WTC11 (cell line): ENCODE measurements around the gene SMYD5. TPM values are rescaled to one million over a fixed set of nuclear protein-coding genes. Genes with fewer than 3 reads are reported as not detected.

Experiments used
- ATAC-seq: fragments of 200-7000 bp; cut with Tn5 transposase; 2 replicates; pipeline ENCODE4 v1.10.0; 2021; ENCODE audit warnings: mild to moderate bottlenecking, moderate library complexity
- CTCF ChIA-PET: fragments of 300-600 bp; sonication (Branson Sonifier 250); formaldehyde crosslinking; loops from one replicate; lab custom pipeline; 2021; ENCODE audit warnings: antibody characterized with exemption; lab: Charles Lee
- POLR2A ChIA-PET: fragments of 350-600 bp; sonication (Branson Sonifier 250); formaldehyde crosslinking; loops from one replicate; lab custom pipeline; 2021; ENCODE audit warnings: antibody characterized with exemption; lab: Charles Lee
- DNase-seq: peaks from one replicate; pipeline ENCODE4 v3.0.0; 2021; ENCODE audit warnings: low spot score
- H3K27ac Mint-ChIP-seq: 2 replicates; pipeline ENCODE4 v1.8.0; 2021; ENCODE audit warnings: mixed read lengths
- H3K27me3 Mint-ChIP-seq: 2 replicates; pipeline ENCODE4 v1.8.0; 2021; ENCODE audit warnings: low read depth, mild to moderate bottlenecking, moderate library complexity, mixed read lengths
- H3K36me3 Mint-ChIP-seq: 2 replicates; pipeline ENCODE4 v1.8.0; 2021; ENCODE audit warnings: mixed read lengths
- H3K4me1 Mint-ChIP-seq: 2 replicates; pipeline ENCODE4 v1.8.0; 2022; ENCODE audit warnings: mixed read lengths
- H3K4me3 Mint-ChIP-seq: 2 replicates; pipeline ENCODE4 v1.8.0; 2021; ENCODE audit warnings: mild to moderate bottlenecking, moderate library complexity, mixed read lengths
- H3K9me3 Mint-ChIP-seq: 2 replicates; pipeline ENCODE4 v1.8.0; 2021; ENCODE audit warnings: mixed read lengths
- ETV6 ChIP-seq: sonication (generic); formaldehyde crosslinking; IDR thresholded peaks from 2 replicates; pipeline ENCODE4 v1.8.1; 2022; ENCODE audit warnings: mild to moderate bottlenecking, missing genetic modification reagents
- FOXK1 ChIP-seq: sonication (generic); formaldehyde crosslinking; IDR thresholded peaks from 2 replicates; pipeline ENCODE4 v1.8.0; 2022; ENCODE audit warnings: mild to moderate bottlenecking, moderate library complexity, missing genetic modification reagents
- FOXP1 ChIP-seq: sonication (generic); formaldehyde crosslinking; IDR thresholded peaks from 2 replicates; pipeline ENCODE4 v1.8.0; 2022; ENCODE audit warnings: missing genetic modification reagents, mild to moderate bottlenecking, moderate library complexity, borderline replicate concordance
- GTF2I ChIP-seq: fragments of 250-450 bp; sonication (Bioruptor Pico); conservative IDR thresholded peaks from 2 replicates; pipeline ENCODE4 v1.4.0; 2021; ENCODE audit warnings: mild to moderate bottlenecking
- NFATC4 ChIP-seq: fragments of 250-450 bp; sonication (Bioruptor Pico); IDR thresholded peaks from 2 replicates; pipeline ENCODE4 v1.9.0; 2021; ENCODE audit warnings: mild to moderate bottlenecking
- NFYB ChIP-seq: sonication (generic); formaldehyde crosslinking; conservative IDR thresholded peaks from 2 replicates; pipeline ENCODE4 v1.8.0; 2022; ENCODE audit warnings: low read depth, missing genetic modification reagents
- NR3C1 ChIP-seq: sonication (generic); formaldehyde crosslinking; conservative IDR thresholded peaks from 2 replicates; pipeline ENCODE4 v1.8.1; 2023; ENCODE audit warnings: low read depth, mild to moderate bottlenecking, missing genetic modification reagents
- OVOL2 ChIP-seq: fragments of 250-450 bp; sonication (Bioruptor Pico); IDR thresholded peaks from 2 replicates; pipeline ENCODE4 v1.9.0; 2021; ENCODE audit warnings: mild to moderate bottlenecking, borderline replicate concordance
- PRRX2 ChIP-seq: fragments of 250-450 bp; sonication (Bioruptor Pico); IDR thresholded peaks from 2 replicates; pipeline ENCODE4 v1.8.0; 2021; ENCODE audit warnings: mild to moderate bottlenecking
- ZNF263 ChIP-seq: sonication (generic); formaldehyde crosslinking; IDR thresholded peaks from 2 replicates; pipeline ENCODE4 v1.8.1; 2022; ENCODE audit warnings: low read depth, mild to moderate bottlenecking, moderate library complexity, missing genetic modification reagents
- ZNF317 ChIP-seq: sonication (generic); formaldehyde crosslinking; IDR thresholded peaks from 2 replicates; pipeline ENCODE4 v1.8.1; 2023; ENCODE audit warnings: low read depth, mild to moderate bottlenecking, moderate library complexity, missing genetic modification reagents, borderline replicate concordance
- total RNA-seq: library from RNA; stranded (reverse); gene quantifications from 3 replicates; pipeline ENCODE4 v1.2.3, GENCODE V29; 2021
- TF ChIP-seq, protein P1 (sequence below): sonication (generic); formaldehyde crosslinking; IDR thresholded peaks from 2 replicates; pipeline ENCODE4 v1.8.1; 2023; ENCODE audit warnings: mild to moderate bottlenecking, missing genetic modification reagents, borderline replicate concordance
- TF ChIP-seq, protein P2 (sequence below): fragments of 250-450 bp; sonication (Bioruptor Pico); IDR thresholded peaks from 2 replicates; pipeline ENCODE4 v2.1.2; 2022; ENCODE audit warnings: mild to moderate bottlenecking, moderate library complexity
- TF ChIP-seq, protein P3 (sequence below): sonication (generic); formaldehyde crosslinking; IDR thresholded peaks from 2 replicates; pipeline ENCODE4 v1.8.1; 2023; ENCODE audit warnings: mild to moderate bottlenecking, missing genetic modification reagents, moderate library complexity
- TF ChIP-seq, protein P4 (sequence below): fragments of 250-450 bp; sonication (Bioruptor Pico); IDR thresholded peaks from 2 replicates; pipeline ENCODE4 v1.9.0; 2021; ENCODE audit warnings: mild to moderate bottlenecking, borderline replicate concordance
- TF ChIP-seq, protein P5 (sequence below): sonication (generic); formaldehyde crosslinking; IDR thresholded peaks from 2 replicates; pipeline ENCODE4 v1.8.1; 2023; ENCODE audit warnings: mild to moderate bottlenecking, missing genetic modification reagents, moderate library complexity

SMYD5 gene
- total RNA-seq, 1 experiment from 2014 or later, result 46.7 TPM

DNA sequence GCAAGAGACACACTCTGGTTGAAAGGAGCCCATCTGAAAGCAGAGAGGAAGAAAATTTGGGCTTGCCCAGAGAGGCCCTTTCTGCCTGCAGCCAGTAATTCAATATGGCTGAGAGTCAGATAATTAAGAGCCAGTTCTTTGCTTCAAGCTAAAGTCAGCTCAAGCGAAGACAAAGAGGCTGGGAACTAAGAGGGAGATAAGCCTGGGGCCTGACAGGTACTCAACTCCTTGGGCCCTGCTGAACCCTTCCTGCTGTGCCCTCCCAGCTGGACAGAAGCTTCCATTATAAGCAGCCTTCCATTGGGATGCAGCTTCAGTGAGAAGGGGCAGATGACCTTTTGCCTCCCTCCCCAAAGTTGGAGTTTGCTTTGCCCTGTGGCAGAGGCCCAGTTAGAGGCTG, 58.2 kb downstream of the SMYD5 start:
- Mint-ChIP-seq H3K27ac (no peak overlapping the region), H3K36me3 (no peaks in the 10 kb centered on the region), H3K27me3 (peaks cover 33% of the 10 kb centered on the region), H3K4me3 (no peak overlapping the region)
- ATAC-seq, result no peak
- TF ChIP-seq ZNF317 (no peak), NR3C1 (CRISPR knock-in tag) (no peak), GTF2I (CRISPR knock-in tag) (no peak), FOXK1 (CRISPR knock-in tag) (no peak), OVOL2 (CRISPR knock-in tag) (no peak), FOXP1 (no peak), NFATC4 (CRISPR knock-in tag) (no peak), ZNF263 (CRISPR knock-in tag) (no peak), ETV6 (no peak), NFYB (no peak), PRRX2 (CRISPR knock-in tag) (no peak)
- TF ChIP-seq, protein P1, sequence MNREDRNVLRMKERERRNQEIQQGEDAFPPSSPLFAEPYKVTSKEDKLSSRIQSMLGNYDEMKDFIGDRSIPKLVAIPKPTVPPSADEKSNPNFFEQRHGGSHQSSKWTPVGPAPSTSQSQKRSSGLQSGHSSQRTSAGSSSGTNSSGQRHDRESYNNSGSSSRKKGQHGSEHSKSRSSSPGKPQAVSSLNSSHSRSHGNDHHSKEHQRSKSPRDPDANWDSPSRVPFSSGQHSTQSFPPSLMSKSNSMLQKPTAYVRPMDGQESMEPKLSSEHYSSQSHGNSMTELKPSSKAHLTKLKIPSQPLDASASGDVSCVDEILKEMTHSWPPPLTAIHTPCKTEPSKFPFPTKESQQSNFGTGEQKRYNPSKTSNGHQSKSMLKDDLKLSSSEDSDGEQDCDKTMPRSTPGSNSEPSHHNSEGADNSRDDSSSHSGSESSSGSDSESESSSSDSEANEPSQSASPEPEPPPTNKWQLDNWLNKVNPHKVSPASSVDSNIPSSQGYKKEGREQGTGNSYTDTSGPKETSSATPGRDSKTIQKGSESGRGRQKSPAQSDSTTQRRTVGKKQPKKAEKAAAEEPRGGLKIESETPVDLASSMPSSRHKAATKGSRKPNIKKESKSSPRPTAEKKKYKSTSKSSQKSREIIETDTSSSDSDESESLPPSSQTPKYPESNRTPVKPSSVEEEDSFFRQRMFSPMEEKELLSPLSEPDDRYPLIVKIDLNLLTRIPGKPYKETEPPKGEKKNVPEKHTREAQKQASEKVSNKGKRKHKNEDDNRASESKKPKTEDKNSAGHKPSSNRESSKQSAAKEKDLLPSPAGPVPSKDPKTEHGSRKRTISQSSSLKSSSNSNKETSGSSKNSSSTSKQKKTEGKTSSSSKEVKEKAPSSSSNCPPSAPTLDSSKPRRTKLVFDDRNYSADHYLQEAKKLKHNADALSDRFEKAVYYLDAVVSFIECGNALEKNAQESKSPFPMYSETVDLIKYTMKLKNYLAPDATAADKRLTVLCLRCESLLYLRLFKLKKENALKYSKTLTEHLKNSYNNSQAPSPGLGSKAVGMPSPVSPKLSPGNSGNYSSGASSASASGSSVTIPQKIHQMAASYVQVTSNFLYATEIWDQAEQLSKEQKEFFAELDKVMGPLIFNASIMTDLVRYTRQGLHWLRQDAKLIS (CRISPR knock-in tag), result no peak
- TF ChIP-seq, protein P2, sequence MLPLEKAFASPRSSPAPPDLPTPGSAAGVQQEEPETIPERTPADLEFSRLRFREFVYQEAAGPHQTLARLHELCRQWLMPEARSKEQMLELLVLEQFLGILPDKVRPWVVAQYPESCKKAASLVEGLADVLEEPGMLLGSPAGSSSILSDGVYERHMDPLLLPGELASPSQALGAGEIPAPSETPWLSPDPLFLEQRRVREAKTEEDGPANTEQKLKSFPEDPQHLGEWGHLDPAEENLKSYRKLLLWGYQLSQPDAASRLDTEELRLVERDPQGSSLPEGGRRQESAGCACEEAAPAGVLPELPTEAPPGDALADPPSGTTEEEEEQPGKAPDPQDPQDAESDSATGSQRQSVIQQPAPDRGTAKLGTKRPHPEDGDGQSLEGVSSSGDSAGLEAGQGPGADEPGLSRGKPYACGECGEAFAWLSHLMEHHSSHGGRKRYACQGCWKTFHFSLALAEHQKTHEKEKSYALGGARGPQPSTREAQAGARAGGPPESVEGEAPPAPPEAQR (CRISPR knock-in tag), result no peak
- TF ChIP-seq, protein P3, sequence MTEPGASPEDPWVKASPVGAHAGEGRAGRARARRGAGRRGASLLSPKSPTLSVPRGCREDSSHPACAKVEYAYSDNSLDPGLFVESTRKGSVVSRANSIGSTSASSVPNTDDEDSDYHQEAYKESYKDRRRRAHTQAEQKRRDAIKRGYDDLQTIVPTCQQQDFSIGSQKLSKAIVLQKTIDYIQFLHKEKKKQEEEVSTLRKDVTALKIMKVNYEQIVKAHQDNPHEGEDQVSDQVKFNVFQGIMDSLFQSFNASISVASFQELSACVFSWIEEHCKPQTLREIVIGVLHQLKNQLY (CRISPR knock-in tag), result no peak
- TF ChIP-seq, protein P4, sequence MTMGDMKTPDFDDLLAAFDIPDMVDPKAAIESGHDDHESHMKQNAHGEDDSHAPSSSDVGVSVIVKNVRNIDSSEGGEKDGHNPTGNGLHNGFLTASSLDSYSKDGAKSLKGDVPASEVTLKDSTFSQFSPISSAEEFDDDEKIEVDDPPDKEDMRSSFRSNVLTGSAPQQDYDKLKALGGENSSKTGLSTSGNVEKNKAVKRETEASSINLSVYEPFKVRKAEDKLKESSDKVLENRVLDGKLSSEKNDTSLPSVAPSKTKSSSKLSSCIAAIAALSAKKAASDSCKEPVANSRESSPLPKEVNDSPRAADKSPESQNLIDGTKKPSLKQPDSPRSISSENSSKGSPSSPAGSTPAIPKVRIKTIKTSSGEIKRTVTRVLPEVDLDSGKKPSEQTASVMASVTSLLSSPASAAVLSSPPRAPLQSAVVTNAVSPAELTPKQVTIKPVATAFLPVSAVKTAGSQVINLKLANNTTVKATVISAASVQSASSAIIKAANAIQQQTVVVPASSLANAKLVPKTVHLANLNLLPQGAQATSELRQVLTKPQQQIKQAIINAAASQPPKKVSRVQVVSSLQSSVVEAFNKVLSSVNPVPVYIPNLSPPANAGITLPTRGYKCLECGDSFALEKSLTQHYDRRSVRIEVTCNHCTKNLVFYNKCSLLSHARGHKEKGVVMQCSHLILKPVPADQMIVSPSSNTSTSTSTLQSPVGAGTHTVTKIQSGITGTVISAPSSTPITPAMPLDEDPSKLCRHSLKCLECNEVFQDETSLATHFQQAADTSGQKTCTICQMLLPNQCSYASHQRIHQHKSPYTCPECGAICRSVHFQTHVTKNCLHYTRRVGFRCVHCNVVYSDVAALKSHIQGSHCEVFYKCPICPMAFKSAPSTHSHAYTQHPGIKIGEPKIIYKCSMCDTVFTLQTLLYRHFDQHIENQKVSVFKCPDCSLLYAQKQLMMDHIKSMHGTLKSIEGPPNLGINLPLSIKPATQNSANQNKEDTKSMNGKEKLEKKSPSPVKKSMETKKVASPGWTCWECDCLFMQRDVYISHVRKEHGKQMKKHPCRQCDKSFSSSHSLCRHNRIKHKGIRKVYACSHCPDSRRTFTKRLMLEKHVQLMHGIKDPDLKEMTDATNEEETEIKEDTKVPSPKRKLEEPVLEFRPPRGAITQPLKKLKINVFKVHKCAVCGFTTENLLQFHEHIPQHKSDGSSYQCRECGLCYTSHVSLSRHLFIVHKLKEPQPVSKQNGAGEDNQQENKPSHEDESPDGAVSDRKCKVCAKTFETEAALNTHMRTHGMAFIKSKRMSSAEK (CRISPR knock-in tag), result no peak
- TF ChIP-seq, protein P5, sequence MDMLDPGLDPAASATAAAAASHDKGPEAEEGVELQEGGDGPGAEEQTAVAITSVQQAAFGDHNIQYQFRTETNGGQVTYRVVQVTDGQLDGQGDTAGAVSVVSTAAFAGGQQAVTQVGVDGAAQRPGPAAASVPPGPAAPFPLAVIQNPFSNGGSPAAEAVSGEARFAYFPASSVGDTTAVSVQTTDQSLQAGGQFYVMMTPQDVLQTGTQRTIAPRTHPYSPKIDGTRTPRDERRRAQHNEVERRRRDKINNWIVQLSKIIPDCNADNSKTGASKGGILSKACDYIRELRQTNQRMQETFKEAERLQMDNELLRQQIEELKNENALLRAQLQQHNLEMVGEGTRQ, result no peak
- TF ChIP-seq, all 79 proteins: peak for 0
- no peak for DNase-seq
- POLR2A ChIA-PET, result no interaction called here
- CTCF ChIA-PET, result interaction anchor here (1.0 to 1.4 kb wide), 3 partner anchors 11 to 95 kb away, joined by 3 to 4 read pairs (median 3); no protein-coding TSS in a partner anchor
- H3K9me3 Mint-ChIP-seq, result no peaks in the 10 kb centered on the region
- H3K4me1 Mint-ChIP-seq, result peaks cover 14% of the 10 kb centered on the region

Other genes with a start within 250 kb of the SMYD5 start
- 23.1 to 25.9 TPM (median 23.6 TPM) in 3 replicates for gene SFXN5, start 142.5 kb upstream of the SMYD5 start, total RNA-seq
- gene RAB11FIP5, start 101.3 kb upstream of the SMYD5 start, total RNA-seq, result 14.0 to 16.0 TPM (median 14.3 TPM) in 3 replicates
- 0.15 to 0.23 TPM (median 0.18 TPM) in 3 replicates for gene NOTO, start 11.7 kb upstream of the SMYD5 start, total RNA-seq
- 11.4 to 12.9 TPM (median 12.2 TPM) in 3 replicates for gene PRADC1, start 19.0 kb downstream of the SMYD5 start, total RNA-seq
- gene CCT7, start 20.1 kb downstream of the SMYD5 start, total RNA-seq, result 482 to 518 TPM (median 514 TPM) in 3 replicates
- gene FBXO41, start 70.2 kb downstream of the SMYD5 start, total RNA-seq, result 19.2 to 21.5 TPM (median 21.1 TPM) in 3 replicates
- 0.09 to 0.14 TPM (median 0.13 TPM) in 3 replicates for gene EGR4, start 79.3 kb downstream of the SMYD5 start, total RNA-seq
- gene ALMS1, start 171.6 kb downstream of the SMYD5 start, total RNA-seq, result 29.2 to 37.3 TPM (median 34.7 TPM) in 3 replicates